Liver (tissue), 9 donors: ENCODE data around the gene DNAJA2. TPM values are rescaled to one million over a fixed set of nuclear protein-coding genes. Genes with fewer than 3 reads are reported as not detected.
A peak's percentile ranks its signal among the peaks of the same experiment; 100 is the strongest.

ENCODE experiments used
- DNase-seq: peaks from one replicate; pipeline ENCODE4 v3.0.0-alpha.2; 2017; ENCODE audit warnings: low spot score
- H3K27ac ChIP-seq, 2 donors: one replicate each; pipeline ENCODE4 v1.7.0; 2013; ENCODE audit warnings: inconsistent platforms in 2 of 2, low read length in 2 of 2, control low read depth in 1 of 2, low read depth in 1 of 2, mild to moderate bottlenecking in 1 of 2
- H3K27me3 ChIP-seq, 4 donors: one replicate each; pipeline versions ENCODE4 v1.6.1 to v1.7.0; 2013; ENCODE audit warnings: low read length in 3 of 4, inconsistent platforms in 1 of 4, mild to moderate bottlenecking in 1 of 4, moderate library complexity in 1 of 4; ENCODE audit not compliant: control insufficient read depth in 4 of 4, insufficient read depth in 4 of 4
- H3K36me3 ChIP-seq, 4 donors: one replicate each; pipeline versions ENCODE4 v1.6.1 to v1.7.0; 2013; ENCODE audit warnings: low read length in 3 of 4, mild to moderate bottlenecking in 3 of 4, low read depth in 1 of 4, moderate library complexity in 1 of 4; ENCODE audit not compliant: control insufficient read depth in 4 of 4, insufficient read depth in 3 of 4
- H3K4me1 ChIP-seq, 4 donors: one replicate each; pipeline versions ENCODE4 v1.6.1 to v1.7.0; 2013; ENCODE audit warnings: low read length in 3 of 4, mild to moderate bottlenecking in 3 of 4, moderate library complexity in 1 of 4; ENCODE audit not compliant: control insufficient read depth in 4 of 4, insufficient read depth in 4 of 4
- H3K4me3 ChIP-seq, 3 donors: one replicate each; pipeline versions ENCODE4 v1.6.1 to v1.7.0; 2013; ENCODE audit warnings: low read length in 3 of 3, control low read depth in 1 of 3, low read depth in 1 of 3, mild to moderate bottlenecking in 1 of 3
- H3K9ac ChIP-seq, 2 donors: one replicate each; pipeline ENCODE4 v1.7.0; 2013; ENCODE audit warnings: low read length in 2 of 2, mild to moderate bottlenecking in 2 of 2, moderate library complexity in 2 of 2, control low read depth in 1 of 2, low read depth in 1 of 2
- H3K9me3 ChIP-seq, 4 donors: one replicate each; pipeline versions ENCODE4 v1.6.1 to v1.7.0; 2013; ENCODE audit warnings: low read length in 3 of 4; ENCODE audit not compliant: control insufficient read depth in 4 of 4
- CTCF ChIP-seq: fragments of 150-350 bp; IDR thresholded peaks from 2 replicates; pipeline ENCODE4 v1.5.1; 2017; ENCODE audit warnings: improper control_type of control experiment, low read depth, low read length; ENCODE audit not compliant: missing input control
- EGR1 ChIP-seq, 2 donors: IDR thresholded peaks; 2 replicates each; pipeline ENCODE4 v1.6.1; 2016 to 2018; ENCODE audit warnings: antibody characterized with exemption in 2 of 2, low read depth in 2 of 2
- FOXA1 ChIP-seq: IDR thresholded peaks from 2 replicates; pipeline ENCODE4 v1.6.1; 2016; ENCODE audit warnings: antibody characterized with exemption
- GABPA ChIP-seq, 2 donors: IDR thresholded peaks in 1 of 2; conservative IDR thresholded peaks in 1 of 2; 2 replicates each; pipeline ENCODE4 v1.6.1; 2016; ENCODE audit warnings: antibody characterized with exemption in 2 of 2, mild to moderate bottlenecking in 1 of 2, moderate library complexity in 1 of 2
- HNF4A ChIP-seq, 2 donors: conservative IDR thresholded peaks; 2 replicates each; pipeline ENCODE4 v1.6.1; 2016; ENCODE audit warnings: antibody characterized with exemption in 2 of 2, mild to moderate bottlenecking in 2 of 2
- NR2F2 ChIP-seq: IDR thresholded peaks from 2 replicates; pipeline ENCODE4 v1.6.1; 2016; ENCODE audit warnings: antibody characterized with exemption
- RAD21 ChIP-seq, 2 donors: IDR thresholded peaks; 2 replicates each; pipeline ENCODE4 v1.6.1; 2016; ENCODE audit warnings: antibody characterized with exemption in 2 of 2, mild to moderate bottlenecking in 2 of 2
- RXRA ChIP-seq, 2 donors: IDR thresholded peaks; 2 replicates each; pipeline ENCODE4 v1.6.1; 2017 to 2018; ENCODE audit warnings: antibody characterized with exemption in 2 of 2, mild to moderate bottlenecking in 1 of 2
- WGBS: extraction: QIAGEN DNeasy Blood & Tissue Kit; methylation state at CpG from one replicate; pipeline ENCODE4 v1.1.7; 2013; 5-methylcytosine and 5-hydroxymethylcytosine counted together
- polyA plus RNA-seq, 2 donors: library from polyadenylated mRNA; stranded (reverse) in 1 of 2; unstranded in 1 of 2; fragments of 200-250 nt in 1 of 2; fragments of >200 nt in 1 of 2; fragmentation: Nextera tagmentation in 1 of 2; extraction: Ambion mirVana in 1 of 2; gene quantifications; one replicate each; pipeline versions ENCODE4 v1.2.1 to v1.2.3, GENCODE V29; 2013 to 2015
- total RNA-seq, 2 donors: library from RNA; depleted of rRNA; stranded (reverse); fragments of >200 nt; gene quantifications; one replicate each; pipeline ENCODE4 v1.2.3, GENCODE V29; 2014
- donor health status: healthy.
- donor health status: healthy.
- donor health status: healthy.
- donor health status: healthy.
- donor health status: healthy.

Gene DNAJA2
- total and polyA plus RNA-seq, 4 donors = 22.7 to 32.8 (median 25.5) TPM

- Histone ChIP-seq H3K9ac (no peak overlapping the region), H3K4me3 (no peak overlapping the region), H3K36me3 (no peaks in the 10 kb centered on the region), H3K27ac (no peak overlapping the region), H3K4me1 (no peaks in the 10 kb centered on the region), H3K9me3 (no peaks in the 10 kb centered on the region), H3K27me3 (no peaks in the 10 kb centered on the region)
- 89% methylated on average over 2 of the region's 2 CpGs for WGBS
- DNase-seq = no peak
- TF ChIP-seq RAD21 (IDR thresholded peaks at IDR 0.05) (peak in 1 of 2 donors; percentile 8), NR2F2 (no peak)
Measured at GRCh38 chr16:47019568-47019967, 46.1 kb upstream of the DNAJA2 start.

- H3K9me3 ChIP-seq = no peaks in the 10 kb centered on the region
- no peak overlapping the region for H3K4me3 ChIP-seq
- no peak for DNase-seq
- no peaks in the 10 kb centered on the region for H3K36me3 ChIP-seq
- 44% methylated on average over 14 of the region's 14 CpGs for WGBS
- H3K9ac ChIP-seq = no peak overlapping the region
- H3K27ac ChIP-seq = no peak overlapping the region
- H3K4me1 ChIP-seq = no peaks in the 10 kb centered on the region
- H3K27me3 ChIP-seq = no peaks in the 10 kb centered on the region
- TF ChIP-seq HNF4A (conservative IDR thresholded peaks at IDR 0.05) = no peak
- TF ChIP-seq RAD21 (IDR thresholded peaks at IDR 0.05) = peak; percentile 84 to 85
- peak; percentile 77 for TF ChIP-seq CTCF
Measured at GRCh38 chr16:47018223-47018891, 44.9 kb upstream of the DNAJA2 start.

- Histone ChIP-seq H3K27ac (no peak overlapping the region), H3K27me3 (no peaks in the 10 kb centered on the region), H3K4me1 (no peaks in the 10 kb centered on the region), H3K36me3 (no peaks in the 10 kb centered on the region), H3K9me3 (no peaks in the 10 kb centered on the region), H3K9ac (no peak overlapping the region), H3K4me3 (no peak overlapping the region)
- DNase-seq = no peak
- WGBS = 81% methylated on average over 5 of the region's 5 CpGs
- TF ChIP-seq FOXA1 = no peak
- no peak for TF ChIP-seq CTCF
- no peak for TF ChIP-seq GABPA (IDR thresholded peaks at IDR 0.05 in 1 of 2, conservative IDR thresholded peaks at IDR 0.05 in 1 of 2)
- TF ChIP-seq RXRA (IDR thresholded peaks at IDR 0.05) = no peak
- no peak for TF ChIP-seq EGR1 (IDR thresholded peaks at IDR 0.05; ENCODE audit: low read depth in 2 of 2)
Measured at GRCh38 chr16:47017636-47018035, 44.2 kb upstream of the DNAJA2 start.
